ENCODE data around the gene PKN2.

Gene PKN2

DNA sequence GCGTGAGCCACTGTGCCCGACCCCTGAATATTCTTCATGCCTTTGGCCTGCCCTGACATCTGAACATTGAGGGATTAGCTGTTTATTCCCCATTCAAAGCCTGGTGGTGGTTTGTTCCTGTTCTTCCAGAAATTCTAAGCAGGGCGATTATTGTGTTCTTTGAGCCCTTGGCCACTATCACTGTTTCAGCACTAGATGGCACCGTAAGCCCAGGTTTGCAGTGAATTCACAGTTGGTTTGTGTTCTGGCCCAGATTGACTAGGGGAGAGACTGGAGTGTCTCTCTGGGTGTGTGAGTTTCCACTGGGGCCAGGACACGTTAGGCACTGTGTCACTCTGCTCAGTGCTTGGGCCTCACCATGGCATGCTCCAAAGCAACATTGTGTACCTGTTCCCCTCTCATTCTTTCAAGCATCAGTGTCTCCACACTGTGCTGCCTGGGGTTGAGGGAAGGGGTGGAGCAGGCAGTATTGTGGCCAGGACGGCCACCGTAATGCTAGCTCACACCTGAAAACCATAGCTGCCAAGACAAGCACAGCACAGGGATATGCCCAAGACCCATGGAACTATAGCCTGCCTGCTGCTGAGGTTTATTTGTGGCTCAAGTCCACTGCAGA lies 52.7 kb downstream of the PKN2 start:
- TF ChIP-seq, protein P1, sequence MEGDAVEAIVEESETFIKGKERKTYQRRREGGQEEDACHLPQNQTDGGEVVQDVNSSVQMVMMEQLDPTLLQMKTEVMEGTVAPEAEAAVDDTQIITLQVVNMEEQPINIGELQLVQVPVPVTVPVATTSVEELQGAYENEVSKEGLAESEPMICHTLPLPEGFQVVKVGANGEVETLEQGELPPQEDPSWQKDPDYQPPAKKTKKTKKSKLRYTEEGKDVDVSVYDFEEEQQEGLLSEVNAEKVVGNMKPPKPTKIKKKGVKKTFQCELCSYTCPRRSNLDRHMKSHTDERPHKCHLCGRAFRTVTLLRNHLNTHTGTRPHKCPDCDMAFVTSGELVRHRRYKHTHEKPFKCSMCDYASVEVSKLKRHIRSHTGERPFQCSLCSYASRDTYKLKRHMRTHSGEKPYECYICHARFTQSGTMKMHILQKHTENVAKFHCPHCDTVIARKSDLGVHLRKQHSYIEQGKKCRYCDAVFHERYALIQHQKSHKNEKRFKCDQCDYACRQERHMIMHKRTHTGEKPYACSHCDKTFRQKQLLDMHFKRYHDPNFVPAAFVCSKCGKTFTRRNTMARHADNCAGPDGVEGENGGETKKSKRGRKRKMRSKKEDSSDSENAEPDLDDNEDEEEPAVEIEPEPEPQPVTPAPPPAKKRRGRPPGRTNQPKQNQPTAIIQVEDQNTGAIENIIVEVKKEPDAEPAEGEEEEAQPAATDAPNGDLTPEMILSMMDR (IDR thresholded peaks at IDR 0.05; ENCODE audit: low read depth, low read length, missing control alignments) = peak; percentile 88
- Histone ChIP-seq H3K36me3 (replicated peaks) (no peaks in the 10 kb centered on the region), H3K27ac (no peak overlapping the region), H3K27me3 (replicated peaks) (no peaks in the 10 kb centered on the region), H3K4me3 (ENCODE audit: low read depth, low read length) (no peak overlapping the region)
- in situ Hi-C loops (cut with HindIII; ENCODE audit: low pct_ligation_motif_present, low sequenced_read_pairs) = no loop called here
- DNase-seq = peak; percentile 46

DNA sequence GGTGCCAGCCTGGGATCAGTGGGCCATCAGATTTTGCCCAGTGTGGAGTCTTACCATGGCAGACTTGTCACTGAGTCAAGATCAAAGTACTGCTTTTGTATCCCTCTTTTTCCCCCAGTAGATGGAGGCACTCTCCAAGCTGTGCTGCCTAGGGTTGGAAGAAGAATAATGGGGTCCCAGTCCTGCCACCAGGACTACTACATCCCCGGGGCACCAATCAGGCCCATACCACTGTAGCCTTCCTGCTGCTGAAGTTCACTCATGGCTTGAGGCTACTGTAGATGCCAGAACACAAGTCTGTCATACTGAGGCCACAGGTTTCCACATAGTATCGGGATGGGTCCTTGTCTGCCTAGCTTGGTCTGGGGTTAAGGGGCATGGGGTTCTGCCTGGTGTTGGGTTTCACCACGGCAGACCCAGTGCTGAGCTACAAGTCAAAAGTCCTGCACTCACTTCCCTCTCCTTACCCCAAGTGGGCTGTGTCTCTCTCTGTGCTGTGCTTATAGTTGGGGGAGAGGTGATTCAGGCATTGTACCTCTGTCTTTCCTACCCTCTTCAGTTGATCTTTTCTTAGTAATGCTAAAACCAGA lies 53.4 kb downstream of the PKN2 start:
- in situ Hi-C loops (cut with HindIII; ENCODE audit: low pct_ligation_motif_present, low sequenced_read_pairs) = no loop called here
- Histone ChIP-seq H3K27ac (no peak overlapping the region), H3K36me3 (replicated peaks) (no peaks in the 10 kb centered on the region), H3K27me3 (replicated peaks) (no peaks in the 10 kb centered on the region), H3K4me3 (ENCODE audit: low read depth, low read length) (no peak overlapping the region)
- no peak for DNase-seq
- TF ChIP-seq, protein P1 (IDR thresholded peaks at IDR 0.05; ENCODE audit: low read depth, low read length, missing control alignments) = no peak

DNA sequence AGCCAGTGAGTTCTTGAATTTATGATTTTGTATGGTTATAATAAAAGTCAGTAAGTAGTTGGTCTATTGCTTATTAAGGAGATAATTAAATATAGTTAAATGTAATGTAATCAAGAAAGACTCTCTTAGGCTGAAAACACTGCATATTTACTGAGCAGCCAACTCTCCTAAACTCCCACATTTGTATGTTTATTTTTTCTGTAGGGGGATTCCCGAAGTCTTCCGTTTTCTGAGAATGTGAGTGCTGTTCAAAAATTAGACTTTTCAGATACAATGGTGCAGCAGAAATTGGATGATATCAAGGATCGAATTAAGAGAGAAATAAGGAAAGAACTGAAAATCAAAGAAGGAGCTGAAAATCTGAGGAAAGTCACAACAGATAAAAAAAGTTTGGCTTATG lies 56.7 kb downstream of the PKN2 start:
- in situ Hi-C loops (cut with HindIII; ENCODE audit: low pct_ligation_motif_present, low sequenced_read_pairs) = no loop called here
- Histone ChIP-seq H3K27me3 (replicated peaks) (no peaks in the 10 kb centered on the region), H3K36me3 (replicated peaks) (no peaks in the 10 kb centered on the region), H3K4me3 (ENCODE audit: low read depth, low read length) (no peak overlapping the region), H3K27ac (no peak overlapping the region)
- TF ChIP-seq, protein P1 (IDR thresholded peaks at IDR 0.05; ENCODE audit: low read depth, low read length, missing control alignments) = no peak
- DNase-seq = no peak

DNA sequence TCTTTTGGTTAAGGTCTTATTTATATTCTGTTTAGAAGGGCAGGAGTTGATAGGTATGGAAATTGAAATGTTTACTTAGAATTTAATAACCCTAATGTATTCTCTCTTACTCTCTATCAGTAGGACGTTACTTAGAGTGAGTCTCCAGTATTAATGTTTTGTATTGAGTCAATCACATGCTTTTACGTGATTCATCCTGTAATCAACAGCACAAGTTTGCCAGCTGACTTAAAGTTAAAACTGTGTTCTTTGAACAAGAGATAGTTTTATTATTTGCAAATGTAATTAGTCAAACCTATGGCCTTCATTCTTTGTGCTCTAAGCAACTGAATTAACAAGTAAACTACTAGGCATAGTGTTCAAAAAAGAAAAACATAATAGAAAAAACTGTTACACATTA lies 57.3 kb downstream of the PKN2 start:
- in situ Hi-C loops (cut with HindIII; ENCODE audit: low pct_ligation_motif_present, low sequenced_read_pairs) = no loop called here

DNA sequence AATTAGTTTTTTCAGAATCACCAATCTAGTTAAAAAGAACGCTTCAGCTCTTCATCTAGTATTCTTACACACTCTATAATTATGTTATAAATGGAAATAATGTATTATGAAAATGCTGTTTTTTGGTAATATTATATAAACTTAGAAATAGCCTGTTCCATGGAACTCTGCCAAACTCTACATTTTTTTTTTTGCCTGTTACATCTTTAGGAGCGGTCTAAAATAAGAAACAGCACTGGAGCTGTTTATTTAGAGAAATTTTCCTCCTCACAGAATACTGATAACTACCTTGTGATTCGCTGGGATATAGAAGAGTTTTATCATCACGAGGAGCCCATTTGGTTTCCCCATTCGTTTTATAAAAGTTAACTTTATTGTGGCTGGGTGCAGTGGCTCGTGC lies 58.5 kb downstream of the PKN2 start:
- Histone ChIP-seq H3K4me3 (ENCODE audit: low read depth, low read length) (no peak overlapping the region), H3K36me3 (replicated peaks) (no peaks in the 10 kb centered on the region), H3K27ac (no peak overlapping the region), H3K27me3 (replicated peaks) (no peaks in the 10 kb centered on the region)
- TF ChIP-seq, protein P1 (IDR thresholded peaks at IDR 0.05; ENCODE audit: low read depth, low read length, missing control alignments) = no peak
- no peak for DNase-seq
- in situ Hi-C loops (cut with HindIII; ENCODE audit: low pct_ligation_motif_present, low sequenced_read_pairs) = no loop called here

More for the DNA sequence above, 57.3 kb downstream of the PKN2 start:
- no peaks in the 10 kb centered on the region for H3K27me3 ChIP-seq (replicated peaks)
- no peak overlapping the region for H3K4me3 ChIP-seq (ENCODE audit: low read depth, low read length)
- DNase-seq = peak; percentile 6
- TF ChIP-seq, protein P1 (IDR thresholded peaks at IDR 0.05; ENCODE audit: low read depth, low read length, missing control alignments) = no peak
- H3K36me3 ChIP-seq (replicated peaks) = no peaks in the 10 kb centered on the region
- peak overlapping the region; percentile 3 for H3K27ac ChIP-seq

DNA sequence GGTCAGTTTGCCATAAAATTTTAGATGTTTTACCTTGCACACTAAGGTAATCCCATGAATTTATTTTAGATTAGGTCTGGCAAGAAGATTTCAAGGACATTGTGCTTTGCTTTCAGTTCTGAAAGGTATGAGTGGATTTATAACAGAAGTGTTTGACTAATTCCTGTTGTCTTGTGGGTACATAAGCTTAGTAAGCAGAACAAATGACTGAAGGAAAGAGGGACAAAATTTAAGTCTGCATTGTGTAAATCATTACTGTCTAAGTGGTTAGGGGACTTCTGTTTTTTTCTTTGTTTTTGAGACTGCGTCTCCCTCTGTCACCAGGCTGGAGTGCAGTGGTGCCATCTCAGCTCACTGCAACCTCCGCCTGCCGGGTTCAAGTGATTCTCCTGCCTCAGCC lies 60.1 kb downstream of the PKN2 start:
- Histone ChIP-seq H3K27ac (no peak overlapping the region), H3K4me3 (ENCODE audit: low read depth, low read length) (no peak overlapping the region), H3K36me3 (replicated peaks) (no peaks in the 10 kb centered on the region), H3K27me3 (replicated peaks) (no peaks in the 10 kb centered on the region)
- DNase-seq = no peak
- in situ Hi-C loops (cut with HindIII; ENCODE audit: low pct_ligation_motif_present, low sequenced_read_pairs) = no loop called here
- TF ChIP-seq, protein P1 (IDR thresholded peaks at IDR 0.05; ENCODE audit: low read depth, low read length, missing control alignments) = no peak

All from brain microvascular endothelial cell (primary cell).